GM23338 (cell line): ENCODE measurements around the gene GATAD2B. TPM values are rescaled to one million over a fixed set of nuclear protein-coding genes. Genes with fewer than 3 reads are reported as not detected.

Experiments
- ATAC-seq: fragments of 200-7000 bp; cut with Tn5 transposase; 3 replicates; pipeline ENCODE4 v1.9.1; 2020
- DNase-seq: peaks from one replicate; pipeline ENCODE4 v3.0.0-alpha.2; 2015; ENCODE audit warnings: low spot score
- H2AFZ ChIP-seq: fragments of 200-600 bp; sonication (generic); 2 replicates; pipeline ENCODE4 v1.8.0; 2016; ENCODE audit warnings: antibody characterized with exemption, mild to moderate bottlenecking, moderate library complexity
- H3F3A ChIP-seq: fragments of 200-600 bp; sonication (generic); replicated peaks from 2 replicates; pipeline ENCODE4 v1.8.0; 2017; ENCODE audit warnings: antibody characterized with exemption, mixed run types, low read depth
- H3K27ac ChIP-seq: fragments of 200-600 bp; sonication (generic); 2 replicates; pipeline ENCODE4 v1.6.1; 2016; ENCODE audit warnings: low read depth
- H3K27me3 ChIP-seq: fragments of 200-600 bp; sonication (generic); 2 replicates; pipeline ENCODE4 v1.8.0; 2016; ENCODE audit warnings: mild to moderate bottlenecking, mixed run types, moderate library complexity; ENCODE audit not compliant: insufficient read depth
- H3K36me3 ChIP-seq: fragments of 200-600 bp; sonication (generic); 2 replicates; pipeline ENCODE4 v1.8.0; 2016; ENCODE audit warnings: mild to moderate bottlenecking; ENCODE audit not compliant: insufficient read depth
- H3K4me1 ChIP-seq: fragments of 200-600 bp; sonication (generic); 2 replicates; pipeline ENCODE4 v1.8.0; 2016; ENCODE audit warnings: mild to moderate bottlenecking, moderate library complexity; ENCODE audit not compliant: insufficient read depth
- H3K4me2 ChIP-seq: fragments of 200-600 bp; sonication (generic); 2 replicates; pipeline ENCODE4 v1.7.1; 2017; ENCODE audit warnings: mixed run types
- H3K4me3 ChIP-seq: fragments of 200-600 bp; sonication (generic); 2 replicates; pipeline ENCODE4 v1.6.1; 2016; ENCODE audit warnings: mixed run types
- H3K79me2 ChIP-seq: fragments of 200-600 bp; sonication (generic); replicated peaks from 2 replicates; pipeline ENCODE4 v1.8.0; 2017; ENCODE audit warnings: mild to moderate bottlenecking; ENCODE audit not compliant: insufficient read depth
- H3K9me2 ChIP-seq: fragments of 200-600 bp; sonication (generic); 2 replicates; pipeline ENCODE4 v1.8.0; 2017; ENCODE audit not compliant: insufficient read depth
- H4K20me1 ChIP-seq: fragments of 200-600 bp; sonication (generic); replicated peaks from 2 replicates; pipeline ENCODE4 v1.8.0; 2017; ENCODE audit warnings: mild to moderate bottlenecking; ENCODE audit not compliant: insufficient read depth
- H3K27ac Mint-ChIP-seq: 2 replicates; pipeline ENCODE4 v1.8.0; 2020; ENCODE audit warnings: inconsistent platforms, mild to moderate bottlenecking, moderate library complexity, mixed read lengths
- H3K27me3 Mint-ChIP-seq: 3 replicates; pipeline ENCODE4 v1.8.0; 2022; ENCODE audit warnings: low read depth, mild to moderate bottlenecking, moderate library complexity, mixed read lengths, inconsistent platforms; ENCODE audit not compliant: insufficient read depth, poor library complexity
- H3K36me3 Mint-ChIP-seq: 3 replicates; pipeline ENCODE4 v1.8.0; 2021; ENCODE audit warnings: low read depth, mild to moderate bottlenecking, inconsistent platforms, moderate library complexity, mixed read lengths
- H3K4me1 Mint-ChIP-seq: 3 replicates; pipeline ENCODE4 v1.8.0; 2020; ENCODE audit warnings: mild to moderate bottlenecking, inconsistent platforms, mixed read lengths
- H3K4me3 Mint-ChIP-seq: 3 replicates; pipeline ENCODE4 v1.8.0; 2021; ENCODE audit warnings: moderate library complexity, mild to moderate bottlenecking, inconsistent platforms, mixed read lengths
- H3K9me3 Mint-ChIP-seq: 3 replicates; pipeline ENCODE4 v1.8.0; 2020; ENCODE audit warnings: moderate library complexity, mild to moderate bottlenecking, inconsistent platforms, mixed read lengths
- CTCF ChIP-seq, 2 experiments: fragments of 200-600 bp in 1 of 2; sonication (generic) in 1 of 2; conservative IDR thresholded peaks; 2 replicates each; pipeline versions ENCODE4 v1.5.1 to v1.6.1; 2016 to 2017; ENCODE audit warnings: antibody characterized with exemption in 2 of 2, low read depth in 2 of 2, mild to moderate bottlenecking in 2 of 2, moderate library complexity in 1 of 2
- EZH2 ChIP-seq: fragments of 200-600 bp; sonication (generic); IDR thresholded peaks from one replicate; pipeline ENCODE4 v1.8.0; 2017; ENCODE audit warnings: antibody characterized with exemption, mild to moderate bottlenecking, low read depth; ENCODE audit not compliant: unreplicated experiment
- EZH2phosphoT487 ChIP-seq: fragments of 200-600 bp; sonication (generic); IDR thresholded peaks from one replicate; pipeline ENCODE4 v1.8.1; 2018; ENCODE audit warnings: antibody characterized with exemption; ENCODE audit not compliant: unreplicated experiment
- JUNB ChIP-seq: IDR thresholded peaks from one replicate; pipeline ENCODE4 v1.6.1; 2016; ENCODE audit warnings: antibody characterized with exemption; ENCODE audit not compliant: unreplicated experiment
- NANOG ChIP-seq: IDR thresholded peaks from 2 replicates; pipeline ENCODE4 v1.6.1; 2016; ENCODE audit warnings: antibody characterized with exemption, borderline replicate concordance
- POLR2AphosphoS5 ChIP-seq: IDR thresholded peaks from 2 replicates; pipeline ENCODE4 v1.6.1; 2016; ENCODE audit warnings: antibody characterized with exemption, low read depth
- STAT1 ChIP-seq: IDR thresholded peaks from one replicate; pipeline ENCODE4 v1.6.1; 2016; ENCODE audit warnings: antibody characterized with exemption; ENCODE audit not compliant: unreplicated experiment
- ZNF114 ChIP-seq: fragments of 250-450 bp; sonication (Bioruptor Pico); IDR thresholded peaks from 2 replicates; pipeline ENCODE4 v1.5.0; 2020; ENCODE audit warnings: mild to moderate bottlenecking, moderate library complexity
- ZNF331 ChIP-seq: fragments of 250-450 bp; sonication (Bioruptor Pico); IDR thresholded peaks from 2 replicates; pipeline ENCODE4 v1.5.0; 2020; ENCODE audit warnings: low read depth, mild to moderate bottlenecking, moderate library complexity
- polyA plus RNA-seq: library from polyadenylated mRNA; unstranded; fragments of >200 nt; fragmentation: Nextera tagmentation; extraction: Ambion mirVana; gene quantifications from 2 replicates; pipeline ENCODE4 v1.2.1, GENCODE V29; 2016
- total RNA-seq: library from RNA; depleted of rRNA; stranded (reverse); fragments of >200 nt; shearing (Covaris generic); gene quantifications from 2 replicates; pipeline ENCODE4 v1.2.3, GENCODE V29; 2014
- TF ChIP-seq, protein P1 (sequence below): IDR thresholded peaks from 2 replicates; pipeline ENCODE4 v1.6.1; 2016; ENCODE audit warnings: antibody characterized with exemption
- TF ChIP-seq, protein P2 (sequence below): IDR thresholded peaks from one replicate; pipeline ENCODE4 v1.6.1; 2018; ENCODE audit warnings: antibody characterized with exemption; ENCODE audit not compliant: unreplicated experiment

Gene GATAD2B
- total and polyA plus RNA-seq, 2 experiments from 2014 or later = 5.2 to 17.8 TPM

GRCh38 chr1:153962088-153963029 is 39.6 kb upstream of the GATAD2B start:
- H3K4me3 Mint-ChIP-seq = peak overlapping the region; percentile 81
- H2AFZ ChIP-seq = no peak overlapping the region
- TF ChIP-seq EZH2phosphoT487 (no peak), POLR2AphosphoS5 (no peak), CTCF (conservative IDR thresholded peaks at IDR 0.05; ENCODE audit: low read depth in 2 of 2) (no peak; a peak in 2 of 4 replicates), EZH2 (no peak), ZNF331 (no peak)
- TF ChIP-seq, protein P1, sequence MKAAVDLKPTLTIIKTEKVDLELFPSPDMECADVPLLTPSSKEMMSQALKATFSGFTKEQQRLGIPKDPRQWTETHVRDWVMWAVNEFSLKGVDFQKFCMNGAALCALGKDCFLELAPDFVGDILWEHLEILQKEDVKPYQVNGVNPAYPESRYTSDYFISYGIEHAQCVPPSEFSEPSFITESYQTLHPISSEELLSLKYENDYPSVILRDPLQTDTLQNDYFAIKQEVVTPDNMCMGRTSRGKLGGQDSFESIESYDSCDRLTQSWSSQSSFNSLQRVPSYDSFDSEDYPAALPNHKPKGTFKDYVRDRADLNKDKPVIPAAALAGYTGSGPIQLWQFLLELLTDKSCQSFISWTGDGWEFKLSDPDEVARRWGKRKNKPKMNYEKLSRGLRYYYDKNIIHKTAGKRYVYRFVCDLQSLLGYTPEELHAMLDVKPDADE = 0 out of 2 replicates have a peak, but pooled peaks have one; percentile 6
- peaks cover 3% of the 10 kb centered on the region for H4K20me1 ChIP-seq
- H3K4me3 ChIP-seq = peak overlapping the region; percentile 83
- DNase-seq = peak; percentile 32
- peaks cover 52% of the 10 kb centered on the region for H3F3A ChIP-seq
- no peaks in the 10 kb centered on the region for H3K9me2 ChIP-seq
- H3K27ac Mint-ChIP-seq = peak overlapping the region; percentile 96
- peaks cover 29% of the 10 kb centered on the region for H3K27me3 Mint-ChIP-seq
- peaks cover 41% of the 10 kb centered on the region for H3K4me1 ChIP-seq
- peaks cover 44% of the 10 kb centered on the region for H3K4me1 Mint-ChIP-seq
- peak overlapping the region; percentile 97 for H3K4me2 ChIP-seq
- H3K36me3 Mint-ChIP-seq = peaks cover 54% of the 10 kb centered on the region
- H3K36me3 ChIP-seq = peaks cover 14% of the 10 kb centered on the region
- H3K9me3 Mint-ChIP-seq = peaks cover 7% of the 10 kb centered on the region; the same call in 2 of the 3 replicates
- H3K27me3 ChIP-seq = no peaks in the 10 kb centered on the region
- H3K79me2 ChIP-seq = peaks cover 53% of the 10 kb centered on the region
- ATAC-seq = no peak
- peak overlapping the region; percentile 100 for H3K27ac ChIP-seq

GRCh38 chr1:153961421-153961820 is 38.6 kb upstream of the GATAD2B start:
- Histone ChIP-seq H3K9me2 (no peaks in the 10 kb centered on the region), H3K27ac (peak overlapping the region; percentile 80), H3K4me2 (peak overlapping the region; percentile 97), H3K4me1 (peaks cover 46% of the 10 kb centered on the region), H4K20me1 (peaks cover 9% of the 10 kb centered on the region), H3K79me2 (peaks cover 62% of the 10 kb centered on the region), H2AFZ (no peak overlapping the region), H3K4me3 (peak overlapping the region; percentile 83), H3K27me3 (no peaks in the 10 kb centered on the region), H3F3A (peaks cover 49% of the 10 kb centered on the region), H3K36me3 (peaks cover 14% of the 10 kb centered on the region)
- ATAC-seq (no peak), DNase-seq (no peak)
- peaks cover 7% of the 10 kb centered on the region; the same call in 2 of the 3 replicates for H3K9me3 Mint-ChIP-seq
- peaks cover 49% of the 10 kb centered on the region for H3K36me3 Mint-ChIP-seq
- H3K4me1 Mint-ChIP-seq = peaks cover 51% of the 10 kb centered on the region
- peaks cover 26% of the 10 kb centered on the region for H3K27me3 Mint-ChIP-seq
- H3K4me3 Mint-ChIP-seq = peak overlapping the region; percentile 81
- peak overlapping the region; percentile 96 for H3K27ac Mint-ChIP-seq
- TF ChIP-seq EZH2 (no peak), ZNF114 (CRISPR knock-in tag) (no peak), POLR2AphosphoS5 (no peak), STAT1 (no peak), EZH2phosphoT487 (no peak), ZNF331 (no peak), JUNB (no peak), NANOG (no peak)
- TF ChIP-seq, protein P1 = no peak
- TF ChIP-seq, protein P2, sequence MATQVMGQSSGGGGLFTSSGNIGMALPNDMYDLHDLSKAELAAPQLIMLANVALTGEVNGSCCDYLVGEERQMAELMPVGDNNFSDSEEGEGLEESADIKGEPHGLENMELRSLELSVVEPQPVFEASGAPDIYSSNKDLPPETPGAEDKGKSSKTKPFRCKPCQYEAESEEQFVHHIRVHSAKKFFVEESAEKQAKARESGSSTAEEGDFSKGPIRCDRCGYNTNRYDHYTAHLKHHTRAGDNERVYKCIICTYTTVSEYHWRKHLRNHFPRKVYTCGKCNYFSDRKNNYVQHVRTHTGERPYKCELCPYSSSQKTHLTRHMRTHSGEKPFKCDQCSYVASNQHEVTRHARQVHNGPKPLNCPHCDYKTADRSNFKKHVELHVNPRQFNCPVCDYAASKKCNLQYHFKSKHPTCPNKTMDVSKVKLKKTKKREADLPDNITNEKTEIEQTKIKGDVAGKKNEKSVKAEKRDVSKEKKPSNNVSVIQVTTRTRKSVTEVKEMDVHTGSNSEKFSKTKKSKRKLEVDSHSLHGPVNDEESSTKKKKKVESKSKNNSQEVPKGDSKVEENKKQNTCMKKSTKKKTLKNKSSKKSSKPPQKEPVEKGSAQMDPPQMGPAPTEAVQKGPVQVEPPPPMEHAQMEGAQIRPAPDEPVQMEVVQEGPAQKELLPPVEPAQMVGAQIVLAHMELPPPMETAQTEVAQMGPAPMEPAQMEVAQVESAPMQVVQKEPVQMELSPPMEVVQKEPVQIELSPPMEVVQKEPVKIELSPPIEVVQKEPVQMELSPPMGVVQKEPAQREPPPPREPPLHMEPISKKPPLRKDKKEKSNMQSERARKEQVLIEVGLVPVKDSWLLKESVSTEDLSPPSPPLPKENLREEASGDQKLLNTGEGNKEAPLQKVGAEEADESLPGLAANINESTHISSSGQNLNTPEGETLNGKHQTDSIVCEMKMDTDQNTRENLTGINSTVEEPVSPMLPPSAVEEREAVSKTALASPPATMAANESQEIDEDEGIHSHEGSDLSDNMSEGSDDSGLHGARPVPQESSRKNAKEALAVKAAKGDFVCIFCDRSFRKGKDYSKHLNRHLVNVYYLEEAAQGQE = no peak
